Measurements from ENCODE around the gene SLC66A1. TPM values are rescaled to one million over a fixed set of nuclear protein-coding genes. Genes with fewer than 3 reads are reported as not detected.

SLC66A1 gene
- total RNA-seq, 1 experiment from 2014 or later: 24.0 TPM

- H3K4me3 ChIP-seq (ENCODE audit: low read depth, low read length): no peak overlapping the region
- BruUV-seq (replicated peaks): no TSS peak
- H3K36me3 ChIP-seq (ENCODE audit: control insufficient read depth, insufficient read depth, low read length): no peaks in the 10 kb centered on the region; the same call in 1 of the 2 replicates
- no peaks in the 10 kb centered on the region for H3K27me3 ChIP-seq (replicated peaks; ENCODE audit: control insufficient read depth, insufficient read depth, low read length)
- no peak for TF ChIP-seq CTCF (IDR thresholded peaks at IDR 0.05; ENCODE audit: insufficient read depth in 1 of 2, low read depth in 1 of 2, low read length in 1 of 2, severe bottlenecking in 1 of 2, unreplicated experiment in 1 of 2)
- H3K27me3 Mint-ChIP-seq (ENCODE audit: insufficient read depth, unreplicated experiment): no peaks in the 10 kb centered on the region
- ChIA-PET CTCF (no interaction called here), POLR2A (no interaction called here)
- no peaks in the 10 kb centered on the region for H3K4me1 Mint-ChIP-seq (ENCODE audit: low read depth, unreplicated experiment)
- no peaks in the 10 kb centered on the region for H3K9me3 ChIP-seq
- no peak overlapping the region for H3K4me3 Mint-ChIP-seq (ENCODE audit: unreplicated experiment)
- no peaks in the 10 kb centered on the region for H3K4me1 ChIP-seq
- no peak overlapping the region for H3K27ac Mint-ChIP-seq (ENCODE audit: unreplicated experiment)
- H3K9me3 Mint-ChIP-seq (ENCODE audit: unreplicated experiment): no peaks in the 10 kb centered on the region
- H3K36me3 Mint-ChIP-seq (ENCODE audit: insufficient read depth, unreplicated experiment): peaks cover 50% of the 10 kb centered on the region
- intact Hi-C loops (cut with micrococcal nuclease; ENCODE audit: unreplicated experiment): no loop called here
- no peak for DNase-seq
Observed at GRCh38 chr1:19377812-19378718, 65.9 kb downstream of the SLC66A1 start.

Other genes with a start within 250 kb of the SLC66A1 start
- 317 and 318 TPM in 2 replicates for gene UBR4, start 102.1 kb upstream of the SLC66A1 start, total RNA-seq (2022)
- gene EMC1, start 60.8 kb upstream of the SLC66A1 start, total RNA-seq (2022): 48.8 and 51.5 TPM in 2 replicates
- gene MRTO4, start 60.5 kb upstream of the SLC66A1 start, total RNA-seq (2022): 52.6 TPM in 2 replicates
- gene AKR7A3, start 23.6 kb upstream of the SLC66A1 start, total RNA-seq (2022): 2.4 and 2.8 TPM in 2 replicates
- gene AKR7A2, start 182 bp upstream of the SLC66A1 start, total RNA-seq (2022): 55.4 and 56.7 TPM in 2 replicates
- 205 and 223 TPM in 2 replicates for gene CAPZB, start 173.2 kb downstream of the SLC66A1 start, total RNA-seq (2022)